GM18870 (cell line): Measurements from ENCODE around the gene SHISA5.

Experiments
- ATAC-seq: cut with Tn5 transposase; IDR thresholded peaks from one replicate; pipeline ENCODE4 v1.9.1; 2021; ENCODE audit warnings: moderate library complexity; ENCODE audit not compliant: unreplicated experiment

Gene SHISA5

GRCh38 chr3:48432411-48433371, 71.3 kb downstream of the SHISA5 start:
- ATAC-seq: no peak

- no peak for ATAC-seq
These were observed 72.5 kb downstream of the SHISA5 start for GRCh38 chr3:48431224-48432029.

- no peak for ATAC-seq
These were observed 73.3 kb downstream of the SHISA5 start for GRCh38 chr3:48430708-48431101.

- ATAC-seq: no peak
These were observed 73.8 kb downstream of the SHISA5 start, which contains the start of gene PLXNB1 for GRCh38 chr3:48429960-48430707. TSS of gene PLXNB1 (minus strand) at chr3:48430086. CDS start at chr3:48424611, 5,475 bp downstream.

GRCh38 chr3:48429317-48429959, 74.5 kb downstream of the SHISA5 start:
- ATAC-seq: no peak

- no peak for ATAC-seq
These were observed 75.2 kb downstream of the SHISA5 start for GRCh38 chr3:48428572-48429316.

GRCh38 chr3:48428088-48428571, 75.8 kb downstream of the SHISA5 start:
- ATAC-seq: no peak

- no peak for ATAC-seq
These were observed 76.4 kb downstream of the SHISA5 start for GRCh38 chr3:48427630-48427962.

- ATAC-seq: no peak
These were observed 76.9 kb downstream of the SHISA5 start for GRCh38 chr3:48426944-48427629.

- no peak for ATAC-seq
These were observed 77.5 kb downstream of the SHISA5 start for GRCh38 chr3:48426401-48426909.

- no peak for ATAC-seq
These were observed 78.6 kb downstream of the SHISA5 start for GRCh38 chr3:48425281-48425812.

- ATAC-seq: no peak
These were observed 79.9 kb downstream of the SHISA5 start for GRCh38 chr3:48423883-48424695.

GRCh38 chr3:48423241-48423882, 80.6 kb downstream of the SHISA5 start:
- no peak for ATAC-seq

GRCh38 chr3:48422681-48423080, 81.3 kb downstream of the SHISA5 start:
- no peak for ATAC-seq

- no peak for ATAC-seq
These were observed 81.7 kb downstream of the SHISA5 start for GRCh38 chr3:48422272-48422671.

- ATAC-seq: no peak
These were observed 83.4 kb downstream of the SHISA5 start for GRCh38 chr3:48420561-48420960.

GRCh38 chr3:48419597-48419996, 84.4 kb downstream of the SHISA5 start:
- no peak for ATAC-seq
